OCI-LY1 (cell line): ENCODE results near the gene PLEKHA8.
A peak's percentile ranks its signal among the peaks of the same experiment; 100 is the strongest.

Source experiments
- H2AFZ ChIP-seq: fragments of 200-600 bp; sonication (generic), shearing (Covaris generic); 2 replicates; pipeline ENCODE4 v1.6.0; 2014; ENCODE audit warnings: antibody characterized with exemption, mild to moderate bottlenecking, low read length
- H3F3A ChIP-seq: fragments of 200-600 bp; sonication (generic), shearing (Covaris generic); 2 replicates; pipeline ENCODE4 v1.6.0; 2014; ENCODE audit warnings: mild to moderate bottlenecking, antibody characterized with exemption, low read length, moderate library complexity; ENCODE audit not compliant: insufficient read depth
- H3K27ac ChIP-seq: fragments of 200-600 bp; sonication (generic); 2 replicates; pipeline ENCODE4 v1.5.1; 2014; ENCODE audit warnings: low read length, mixed run types, mild to moderate bottlenecking, low read depth; ENCODE audit not compliant: poor library complexity, severe bottlenecking
- H3K27me3 ChIP-seq: fragments of 200-600 bp; sonication (generic); 2 replicates; pipeline ENCODE4 v1.6.0; 2014; ENCODE audit warnings: antibody characterized with exemption, mild to moderate bottlenecking, low read length, moderate library complexity; ENCODE audit not compliant: insufficient read depth
- H3K36me3 ChIP-seq: fragments of 200-600 bp; sonication (generic); 2 replicates; pipeline ENCODE4 v1.6.1; 2014; ENCODE audit warnings: mild to moderate bottlenecking, antibody characterized with exemption, low read length, moderate library complexity, mixed read lengths; ENCODE audit not compliant: insufficient read depth
- H3K4me1 ChIP-seq: fragments of 200-600 bp; sonication (generic); 2 replicates; pipeline ENCODE4 v1.5.1; 2014; ENCODE audit warnings: mild to moderate bottlenecking, low read length, moderate library complexity; ENCODE audit not compliant: insufficient read depth, severe bottlenecking
- H3K4me2 ChIP-seq: fragments of 200-600 bp; sonication (generic), shearing (Covaris generic); 2 replicates; pipeline ENCODE4 v1.6.1; 2014; ENCODE audit warnings: low read length
- H3K4me3 ChIP-seq: fragments of 200-600 bp; sonication (generic); 2 replicates; pipeline ENCODE4 v1.5.1; 2014; ENCODE audit warnings: low read length, low read depth, mild to moderate bottlenecking, mixed read lengths; ENCODE audit not compliant: poor library complexity, severe bottlenecking
- H3K79me2 ChIP-seq: fragments of 200-600 bp; shearing (Covaris generic); 2 replicates; pipeline ENCODE4 v1.6.1; 2016; ENCODE audit warnings: mixed run types, low read length, mixed read lengths; ENCODE audit not compliant: insufficient read depth
- H3K9ac ChIP-seq: fragments of 200-600 bp; sonication (generic), shearing (Covaris generic); 2 replicates; pipeline ENCODE4 v1.6.1; 2014; ENCODE audit warnings: mild to moderate bottlenecking, low read length, mixed read lengths
- H3K9me2 ChIP-seq: fragments of 200-600 bp; sonication (generic), shearing (Covaris generic); 2 replicates; pipeline ENCODE4 v1.6.1; 2014; ENCODE audit warnings: low read depth, mild to moderate bottlenecking, low read length, mixed read lengths
- H3K9me3 ChIP-seq: fragments of 200-600 bp; shearing (Covaris generic); 2 replicates; pipeline ENCODE4 v1.6.1; 2014; ENCODE audit warnings: low read length, mixed read lengths
- H4K20me1 ChIP-seq: fragments of 200-600 bp; sonication (generic), shearing (Covaris generic); 2 replicates; pipeline ENCODE4 v1.6.0; 2016; ENCODE audit warnings: mild to moderate bottlenecking, low read length; ENCODE audit not compliant: insufficient read depth
- EZH2 ChIP-seq: fragments of 200-600 bp; sonication (generic), shearing (Covaris generic); IDR thresholded peaks from 2 replicates; pipeline ENCODE4 v1.8.0; 2017; ENCODE audit warnings: borderline replicate concordance, mixed run types, mild to moderate bottlenecking, antibody characterized with exemption, low read length, moderate library complexity, mixed read lengths
- TF ChIP-seq, protein P1 (sequence below): fragments of 200-600 bp; sonication (generic), shearing (Covaris generic); IDR thresholded peaks from 2 replicates; pipeline ENCODE4 v1.5.1; 2017; ENCODE audit warnings: mild to moderate bottlenecking, antibody characterized with exemption, low read length, moderate library complexity, mixed read lengths

The PLEKHA8 gene

DNA sequence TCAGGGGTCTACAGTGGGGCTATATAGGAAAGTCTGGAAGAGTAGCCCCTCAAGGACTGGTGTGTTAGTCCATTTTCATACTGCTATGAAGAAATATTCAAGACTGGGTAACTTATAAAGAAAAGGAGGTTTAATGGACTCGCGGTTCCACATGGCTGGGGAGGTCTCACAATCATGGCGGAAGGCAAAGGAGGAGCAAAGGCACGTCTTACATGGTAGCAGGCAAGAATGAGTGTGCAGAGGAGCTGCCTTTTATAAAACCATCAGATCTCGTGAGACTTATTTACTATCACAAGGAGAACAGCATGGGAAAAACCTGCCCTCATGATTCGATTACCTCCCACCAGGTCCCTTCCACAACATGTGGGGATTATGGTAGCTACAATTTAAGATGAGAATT, 4.7 kb upstream of the PLEKHA8 start:
- Histone ChIP-seq H3K36me3 (peaks cover 18% of the 10 kb centered on the region), H3K9me3 (0 out of 2 replicates have a peak, but pooled peaks cover 3% of the 10 kb centered on the region), H4K20me1 (no peaks in the 10 kb centered on the region), H3K79me2 (peaks cover 12% of the 10 kb centered on the region), H3K4me2 (no peak overlapping the region), H3F3A (no peaks in the 10 kb centered on the region), H3K4me1 (peaks cover 48% of the 10 kb centered on the region), H3K4me3 (no peak overlapping the region), H2AFZ (no peak overlapping the region), H3K9ac (no peak overlapping the region), H3K9me2 (no peaks in the 10 kb centered on the region), H3K27ac (no peak overlapping the region), H3K27me3 (no peaks in the 10 kb centered on the region)
- TF ChIP-seq, protein P1, sequence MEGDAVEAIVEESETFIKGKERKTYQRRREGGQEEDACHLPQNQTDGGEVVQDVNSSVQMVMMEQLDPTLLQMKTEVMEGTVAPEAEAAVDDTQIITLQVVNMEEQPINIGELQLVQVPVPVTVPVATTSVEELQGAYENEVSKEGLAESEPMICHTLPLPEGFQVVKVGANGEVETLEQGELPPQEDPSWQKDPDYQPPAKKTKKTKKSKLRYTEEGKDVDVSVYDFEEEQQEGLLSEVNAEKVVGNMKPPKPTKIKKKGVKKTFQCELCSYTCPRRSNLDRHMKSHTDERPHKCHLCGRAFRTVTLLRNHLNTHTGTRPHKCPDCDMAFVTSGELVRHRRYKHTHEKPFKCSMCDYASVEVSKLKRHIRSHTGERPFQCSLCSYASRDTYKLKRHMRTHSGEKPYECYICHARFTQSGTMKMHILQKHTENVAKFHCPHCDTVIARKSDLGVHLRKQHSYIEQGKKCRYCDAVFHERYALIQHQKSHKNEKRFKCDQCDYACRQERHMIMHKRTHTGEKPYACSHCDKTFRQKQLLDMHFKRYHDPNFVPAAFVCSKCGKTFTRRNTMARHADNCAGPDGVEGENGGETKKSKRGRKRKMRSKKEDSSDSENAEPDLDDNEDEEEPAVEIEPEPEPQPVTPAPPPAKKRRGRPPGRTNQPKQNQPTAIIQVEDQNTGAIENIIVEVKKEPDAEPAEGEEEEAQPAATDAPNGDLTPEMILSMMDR = no peak
- no peak for TF ChIP-seq EZH2

DNA sequence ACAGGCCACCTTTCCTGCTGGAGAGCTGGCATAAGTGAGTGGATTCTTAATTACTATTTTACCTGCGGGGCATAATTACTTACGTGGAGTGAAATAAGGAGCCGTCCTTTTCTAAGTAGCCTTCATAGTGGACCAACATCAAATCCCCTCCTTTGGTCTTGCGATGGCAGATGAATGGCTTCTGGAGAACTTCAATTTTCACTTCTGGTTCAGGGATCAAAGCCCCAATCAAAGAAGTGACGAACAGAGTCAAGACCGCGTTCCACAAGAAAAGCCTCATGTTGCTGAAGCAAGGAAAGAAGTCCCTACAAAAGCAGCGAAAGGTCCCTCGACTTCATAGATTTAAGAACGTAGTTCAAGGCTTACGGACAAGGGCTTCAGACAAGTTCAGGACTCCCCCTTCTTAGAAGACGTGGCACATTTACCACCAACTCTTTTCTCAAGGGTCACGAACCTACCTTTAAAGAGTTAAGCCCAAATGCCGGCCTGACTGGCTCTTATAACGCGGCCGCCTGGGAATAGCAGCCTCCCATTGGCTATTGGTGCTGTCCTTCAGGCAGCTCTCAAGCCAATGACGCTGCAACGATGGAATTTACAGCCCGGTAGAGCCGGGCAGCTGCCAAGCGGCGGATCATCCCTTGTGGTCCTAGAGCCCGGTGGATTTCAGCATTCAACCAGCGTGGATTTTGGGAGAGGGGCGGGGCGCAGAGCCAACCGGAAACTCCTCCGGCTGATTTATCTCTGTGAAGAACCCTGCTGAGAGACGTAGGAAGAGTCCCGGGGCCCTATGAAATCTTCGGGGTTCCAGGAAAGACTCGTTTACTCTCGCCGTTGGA, 1.8 kb upstream of the PLEKHA8 start, which contains the start of gene FKBP14:
TSS of gene FKBP14 (minus strand) at position 474 of the 836 bp plus-strand sequence. CDS start at position 280, 194 bp downstream.
- Histone ChIP-seq H3K79me2 (peaks cover 12% of the 10 kb centered on the region), H3K9me2 (no peaks in the 10 kb centered on the region), H3K4me3 (peak within 1 kb of the TSS; percentile 76), H3K9me3 (0 out of 2 replicates have a peak, but pooled peaks cover 3% of the 10 kb centered on the region), H3K4me2 (peak within 1 kb of the TSS; percentile 81), H3K4me1 (peaks cover 50% of the 10 kb centered on the region), H2AFZ (peak within 1 kb of the TSS; percentile 63), H3K9ac (peak within 1 kb of the TSS; percentile 80), H4K20me1 (no peaks in the 10 kb centered on the region), H3K27ac (peak within 1 kb of the TSS; percentile 80), H3K27me3 (no peaks in the 10 kb centered on the region), H3F3A (no peaks in the 10 kb centered on the region), H3K36me3 (peaks cover 13% of the 10 kb centered on the region)
- TF ChIP-seq, protein P1 = no peak
- TF ChIP-seq EZH2 = no peak

DNA sequence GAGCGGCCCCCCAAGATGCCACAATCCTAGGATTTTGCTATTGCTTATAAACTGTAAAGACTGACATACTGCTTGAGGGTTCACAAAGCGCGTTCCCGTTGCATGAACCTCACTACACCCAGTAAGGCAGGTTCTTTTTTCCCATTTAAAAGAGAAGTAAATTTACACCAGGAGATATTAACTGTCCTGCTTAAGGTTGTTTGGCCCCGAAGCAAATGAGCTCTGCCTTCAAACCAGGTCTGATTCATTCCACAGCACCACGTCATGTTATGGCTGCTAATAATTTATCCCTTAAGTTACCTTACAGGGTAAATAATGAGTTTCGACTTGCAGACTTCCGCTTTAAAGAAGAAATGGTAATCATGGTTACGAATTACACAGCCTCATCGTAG, 1.2 kb upstream of the PLEKHA8 start:
- Histone ChIP-seq H3K9me2 (no peaks in the 10 kb centered on the region), H3K9ac (peak overlapping the region; percentile 70), H3K27me3 (no peaks in the 10 kb centered on the region), H3K79me2 (peaks cover 12% of the 10 kb centered on the region), H3F3A (no peaks in the 10 kb centered on the region), H2AFZ (peak overlapping the region; percentile 47), H3K4me3 (peak overlapping the region; percentile 76), H3K4me1 (peaks cover 45% of the 10 kb centered on the region), H3K27ac (peak overlapping the region; percentile 80), H3K36me3 (peaks cover 13% of the 10 kb centered on the region), H3K4me2 (peak overlapping the region; percentile 81), H4K20me1 (no peaks in the 10 kb centered on the region), H3K9me3 (0 out of 2 replicates have a peak, but pooled peaks cover 3% of the 10 kb centered on the region)
- TF ChIP-seq, protein P1 = no peak
- TF ChIP-seq EZH2 = no peak
